GM12875 (cell line): ENCODE results near the gene PLCB3.

ENCODE experiments used
- H3K4me3 ChIP-seq: one replicate; pipeline ENCODE4 v1.5.1; 2011; ENCODE audit warnings: low read depth, low read length, control low read depth
- TF ChIP-seq, protein P1 (sequence below): IDR thresholded peaks from 2 replicates; pipeline ENCODE4 v1.5.1; 2011; ENCODE audit warnings: low read depth, mild to moderate bottlenecking, control low read depth, inconsistent platforms, low read length, moderate library complexity, borderline replicate concordance; ENCODE audit not compliant: insufficient read depth

The PLCB3 gene

GRCh38 chr11:64227405-64227956 lies 23.8 kb upstream of the PLCB3 start:
- peak overlapping the region; percentile 55 for H3K4me3 ChIP-seq
- TF ChIP-seq, protein P1, sequence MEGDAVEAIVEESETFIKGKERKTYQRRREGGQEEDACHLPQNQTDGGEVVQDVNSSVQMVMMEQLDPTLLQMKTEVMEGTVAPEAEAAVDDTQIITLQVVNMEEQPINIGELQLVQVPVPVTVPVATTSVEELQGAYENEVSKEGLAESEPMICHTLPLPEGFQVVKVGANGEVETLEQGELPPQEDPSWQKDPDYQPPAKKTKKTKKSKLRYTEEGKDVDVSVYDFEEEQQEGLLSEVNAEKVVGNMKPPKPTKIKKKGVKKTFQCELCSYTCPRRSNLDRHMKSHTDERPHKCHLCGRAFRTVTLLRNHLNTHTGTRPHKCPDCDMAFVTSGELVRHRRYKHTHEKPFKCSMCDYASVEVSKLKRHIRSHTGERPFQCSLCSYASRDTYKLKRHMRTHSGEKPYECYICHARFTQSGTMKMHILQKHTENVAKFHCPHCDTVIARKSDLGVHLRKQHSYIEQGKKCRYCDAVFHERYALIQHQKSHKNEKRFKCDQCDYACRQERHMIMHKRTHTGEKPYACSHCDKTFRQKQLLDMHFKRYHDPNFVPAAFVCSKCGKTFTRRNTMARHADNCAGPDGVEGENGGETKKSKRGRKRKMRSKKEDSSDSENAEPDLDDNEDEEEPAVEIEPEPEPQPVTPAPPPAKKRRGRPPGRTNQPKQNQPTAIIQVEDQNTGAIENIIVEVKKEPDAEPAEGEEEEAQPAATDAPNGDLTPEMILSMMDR, result no peak

- TF ChIP-seq, protein P1, result no peak
- H3K4me3 ChIP-seq, result no peak overlapping the region
Observed at GRCh38 chr11:64229090-64229743, 22.1 kb upstream of the PLCB3 start.

- TF ChIP-seq, protein P1, result no peak
- H3K4me3 ChIP-seq, result peak overlapping the region; percentile 69
Observed at GRCh38 chr11:64229744-64230170, 21.6 kb upstream of the PLCB3 start.

GRCh38 chr11:64230171-64230984 lies 21.0 kb upstream of the PLCB3 start, which contains the start of gene DNAJC4:
Gene DNAJC4 (plus strand): TSS chr11:64230548. CDS start chr11:64230855, 307 bp downstream.
- H3K4me3 ChIP-seq, result peak within 1 kb of the TSS; percentile 69
- TF ChIP-seq, protein P1, result no peak

GRCh38 chr11:64230985-64231365 lies 20.4 kb upstream of the PLCB3 start:
- TF ChIP-seq, protein P1, result no peak
- peak overlapping the region; percentile 69 for H3K4me3 ChIP-seq

GRCh38 chr11:64231546-64231945 lies 19.8 kb upstream of the PLCB3 start:
- no peak overlapping the region for H3K4me3 ChIP-seq
- TF ChIP-seq, protein P1, result no peak
